ENCODE measurements around the gene MRPS35. TPM values are rescaled to one million over a fixed set of nuclear protein-coding genes. Genes with fewer than 3 reads are reported as not detected.
"Not testable (repeated sequence)": the region's sequence is repeated elsewhere in the genome, so short reads cannot be mapped to it uniquely, and the experiment has no call there.

The MRPS35 gene
- total and polyA plus RNA-seq, 4 donors: 21.8 to 48.7 (median 32.7) TPM

DNA sequence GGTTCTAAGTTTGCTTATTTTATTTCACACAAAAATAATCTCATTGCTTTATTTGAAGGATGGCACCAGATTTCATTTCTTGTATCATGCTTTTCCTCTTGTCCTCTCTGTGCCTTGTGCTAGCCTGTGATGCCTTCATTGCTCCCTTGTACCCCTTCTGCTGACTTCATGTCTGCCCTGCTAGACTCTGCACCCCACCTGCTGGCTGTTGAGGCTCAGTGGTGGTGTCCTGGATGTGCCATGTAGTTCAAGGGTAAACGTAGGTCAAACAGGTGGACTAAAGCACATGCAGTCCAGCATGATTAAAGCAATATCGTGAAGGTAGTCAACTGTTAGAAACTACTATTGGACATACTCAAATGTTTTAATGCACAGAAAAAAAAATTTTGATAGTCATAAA lies 21.6 kb downstream of the MRPS35 start:
- Histone ChIP-seq H3K27ac (ENCODE audit: low read depth in 1 of 2, low read length in 1 of 2) (no peak overlapping the region), H3K9me3 (ENCODE audit: control insufficient read depth in 4 of 4, insufficient read depth in 3 of 4, low read length in 3 of 4) (peaks cover 0 to 2% (median 0%) of the 10 kb centered on the region in 4 donors), H3K9ac (ENCODE audit: insufficient read depth in 1 of 2, low read length in 2 of 2) (no peak overlapping the region), H3K4me3 (no peak overlapping the region), H3K36me3 (ENCODE audit: control insufficient read depth in 4 of 4, insufficient read depth in 4 of 4, low read length in 4 of 4) (peaks cover 7 to 29% (median 12%) of the 10 kb centered on the region in 4 donors), H3K27me3 (ENCODE audit: control insufficient read depth in 3 of 3, insufficient read depth in 3 of 3, low read length in 2 of 3) (no peaks in the 10 kb centered on the region), H3K4me1 (ENCODE audit: control insufficient read depth in 5 of 5, insufficient read depth in 5 of 5, low read length in 5 of 5) (no peaks in the 10 kb centered on the region)
- DNase-seq: no peak
- TF ChIP-seq, protein P1, sequence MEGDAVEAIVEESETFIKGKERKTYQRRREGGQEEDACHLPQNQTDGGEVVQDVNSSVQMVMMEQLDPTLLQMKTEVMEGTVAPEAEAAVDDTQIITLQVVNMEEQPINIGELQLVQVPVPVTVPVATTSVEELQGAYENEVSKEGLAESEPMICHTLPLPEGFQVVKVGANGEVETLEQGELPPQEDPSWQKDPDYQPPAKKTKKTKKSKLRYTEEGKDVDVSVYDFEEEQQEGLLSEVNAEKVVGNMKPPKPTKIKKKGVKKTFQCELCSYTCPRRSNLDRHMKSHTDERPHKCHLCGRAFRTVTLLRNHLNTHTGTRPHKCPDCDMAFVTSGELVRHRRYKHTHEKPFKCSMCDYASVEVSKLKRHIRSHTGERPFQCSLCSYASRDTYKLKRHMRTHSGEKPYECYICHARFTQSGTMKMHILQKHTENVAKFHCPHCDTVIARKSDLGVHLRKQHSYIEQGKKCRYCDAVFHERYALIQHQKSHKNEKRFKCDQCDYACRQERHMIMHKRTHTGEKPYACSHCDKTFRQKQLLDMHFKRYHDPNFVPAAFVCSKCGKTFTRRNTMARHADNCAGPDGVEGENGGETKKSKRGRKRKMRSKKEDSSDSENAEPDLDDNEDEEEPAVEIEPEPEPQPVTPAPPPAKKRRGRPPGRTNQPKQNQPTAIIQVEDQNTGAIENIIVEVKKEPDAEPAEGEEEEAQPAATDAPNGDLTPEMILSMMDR (IDR thresholded peaks at IDR 0.05; ENCODE audit: control extremely low read depth, extremely low read depth): no peak
- no peak for ATAC-seq (ENCODE audit: insufficient read depth, low FRiP score)
- WGBS, 2 donors: 70 to 78% methylated on average over 2 of the region's 2 CpGs

DNA sequence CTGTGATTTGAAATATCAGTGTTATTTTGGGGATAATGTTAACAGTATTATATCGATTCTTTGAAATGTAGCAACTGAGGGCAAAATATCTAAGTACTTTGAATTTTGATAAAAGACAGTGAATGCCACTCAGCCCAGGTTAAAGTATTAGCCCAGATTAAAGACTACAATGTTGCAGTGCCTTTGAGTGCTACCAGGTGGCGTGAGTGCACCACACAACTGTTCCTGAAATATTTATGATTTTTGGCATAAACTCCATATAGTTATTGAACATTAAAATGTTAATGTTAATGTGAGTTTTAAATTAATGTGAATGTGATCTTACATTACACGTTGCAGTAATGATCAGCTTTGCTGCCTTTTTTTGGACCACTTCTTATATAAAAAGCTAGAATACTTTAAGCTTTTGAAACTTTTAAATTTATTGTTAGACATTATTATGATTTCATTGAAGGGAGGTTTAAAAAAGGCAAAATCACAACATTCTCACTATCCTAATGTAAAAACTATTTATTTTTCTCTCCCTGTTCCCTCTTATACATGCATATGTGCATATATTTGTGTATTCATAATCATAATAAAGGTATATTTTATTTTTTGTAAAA lies 22.5 kb downstream of the MRPS35 start:
- ATAC-seq (ENCODE audit: insufficient read depth, low FRiP score) (no peak), DNase-seq (peak; percentile 43 to 52 (median 50))
- H3K4me1 ChIP-seq (ENCODE audit: control insufficient read depth in 5 of 5, insufficient read depth in 5 of 5, low read length in 5 of 5): no peaks in the 10 kb centered on the region
- TF ChIP-seq, protein P1 (IDR thresholded peaks at IDR 0.05; ENCODE audit: control extremely low read depth, extremely low read depth): peak; percentile 60
- H3K27ac ChIP-seq (ENCODE audit: low read depth in 1 of 2, low read length in 1 of 2): no peak overlapping the region
- H3K36me3 ChIP-seq (ENCODE audit: control insufficient read depth in 4 of 4, insufficient read depth in 4 of 4, low read length in 4 of 4): peaks cover 7 to 26% (median 12%) of the 10 kb centered on the region in 4 donors
- no peak overlapping the region for H3K4me3 ChIP-seq
- H3K9me3 ChIP-seq (ENCODE audit: control insufficient read depth in 4 of 4, insufficient read depth in 3 of 4, low read length in 3 of 4): no peaks in the 10 kb centered on the region
- H3K9ac ChIP-seq (ENCODE audit: insufficient read depth in 1 of 2, low read length in 2 of 2): no peak overlapping the region
- no peaks in the 10 kb centered on the region for H3K27me3 ChIP-seq (ENCODE audit: control insufficient read depth in 3 of 3, insufficient read depth in 3 of 3, low read length in 2 of 3)
- WGBS, 2 donors: 61 to 62% methylated on average over 3 of the region's 3 CpGs

DNA sequence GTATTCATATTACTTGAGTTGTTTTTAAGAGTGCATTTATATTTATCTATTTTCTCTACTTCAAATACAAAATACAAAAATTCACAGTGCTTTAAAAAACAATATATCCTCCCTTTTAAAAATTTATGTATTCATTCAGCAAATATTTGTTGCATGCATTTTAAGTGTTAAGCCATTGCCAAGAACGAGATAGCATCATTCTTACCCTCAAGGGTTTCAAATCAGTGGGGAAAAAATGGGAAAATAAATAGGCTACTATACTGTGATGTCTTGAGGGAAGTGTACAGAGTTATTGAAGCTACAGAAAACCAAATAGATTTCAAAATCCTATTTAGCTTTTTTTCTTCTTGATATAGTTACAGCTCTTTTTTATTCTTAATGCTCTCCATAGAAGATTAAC lies 23.2 kb downstream of the MRPS35 start:
- DNase-seq (no peak), ATAC-seq (ENCODE audit: insufficient read depth, low FRiP score) (no peak)
- TF ChIP-seq, protein P1 (IDR thresholded peaks at IDR 0.05; ENCODE audit: control extremely low read depth, extremely low read depth): no peak
- H3K4me1 ChIP-seq (ENCODE audit: control insufficient read depth in 5 of 5, insufficient read depth in 5 of 5, low read length in 5 of 5): no peaks in the 10 kb centered on the region
- H3K27me3 ChIP-seq (ENCODE audit: control insufficient read depth in 3 of 3, insufficient read depth in 3 of 3, low read length in 2 of 3): no peaks in the 10 kb centered on the region
- H3K9me3 ChIP-seq (ENCODE audit: control insufficient read depth in 4 of 4, insufficient read depth in 3 of 4, low read length in 3 of 4): no peaks in the 10 kb centered on the region
- H3K27ac ChIP-seq (ENCODE audit: low read depth in 1 of 2, low read length in 1 of 2): no peak overlapping the region
- no peak overlapping the region for H3K9ac ChIP-seq (ENCODE audit: insufficient read depth in 1 of 2, low read length in 2 of 2)
- WGBS, 2 donors: 95 to 96% methylated on average over 1 of the region's 1 CpG
- peaks cover 7 to 26% (median 12%) of the 10 kb centered on the region in 4 donors for H3K36me3 ChIP-seq (ENCODE audit: control insufficient read depth in 4 of 4, insufficient read depth in 4 of 4, low read length in 4 of 4)
- no peak overlapping the region for H3K4me3 ChIP-seq

DNA sequence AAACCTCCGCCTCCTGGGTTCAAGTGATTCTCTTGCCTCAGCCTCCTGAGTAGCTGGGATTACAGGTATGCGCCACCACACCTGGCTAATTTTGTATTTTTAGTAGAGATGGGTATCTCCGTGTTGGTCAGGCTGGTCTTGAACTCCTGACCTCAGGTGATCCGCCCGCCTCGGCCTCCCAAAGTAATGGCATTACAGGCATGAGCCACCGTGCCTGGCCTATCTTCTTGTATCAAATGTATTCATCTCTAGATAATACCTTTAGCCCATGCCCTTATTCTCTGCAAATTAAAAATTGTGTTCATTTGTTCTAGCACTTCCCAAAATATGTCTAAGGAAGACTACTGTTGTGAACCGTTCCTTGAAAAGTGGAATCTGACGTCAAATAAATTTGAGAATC lies 23.7 kb downstream of the MRPS35 start:
- not testable (repeated sequence) for H3K4me1 ChIP-seq (ENCODE audit: control insufficient read depth in 5 of 5, insufficient read depth in 5 of 5, low read length in 5 of 5); H3K9me3 ChIP-seq (ENCODE audit: control insufficient read depth in 4 of 4, insufficient read depth in 3 of 4, low read length in 3 of 4); H3K9ac ChIP-seq (ENCODE audit: insufficient read depth in 1 of 2, low read length in 2 of 2); H3K4me3 ChIP-seq; H3K27ac ChIP-seq (ENCODE audit: low read depth in 1 of 2, low read length in 1 of 2); ATAC-seq (ENCODE audit: insufficient read depth, low FRiP score); DNase-seq; H3K27me3 ChIP-seq (ENCODE audit: control insufficient read depth in 3 of 3, insufficient read depth in 3 of 3, low read length in 2 of 3)
- 95 to 96% methylated on average over 9 of the region's 9 CpGs for WGBS, 2 donors
- peaks cover 10 to 29% (median 13%) of the 10 kb centered on the region in 4 donors for H3K36me3 ChIP-seq (ENCODE audit: control insufficient read depth in 4 of 4, insufficient read depth in 4 of 4, low read length in 4 of 4)
